Midbrain (tissue), 1 donor: ENCODE data around the gene SAG.
"Not testable (repeated sequence)": the region's sequence is repeated elsewhere in the genome, so short reads cannot be mapped to it uniquely, and the experiment has no call there.

Experiments
- DNase-seq: peaks from one replicate; lab custom pipeline; 2025; lab: John Stamatoyannopoulos, UW

SAG gene

GRCh38 chr2:233331536-233331935, 23.9 kb downstream of the SAG start:
- DNase-seq, result peak; percentile 39

DNA sequence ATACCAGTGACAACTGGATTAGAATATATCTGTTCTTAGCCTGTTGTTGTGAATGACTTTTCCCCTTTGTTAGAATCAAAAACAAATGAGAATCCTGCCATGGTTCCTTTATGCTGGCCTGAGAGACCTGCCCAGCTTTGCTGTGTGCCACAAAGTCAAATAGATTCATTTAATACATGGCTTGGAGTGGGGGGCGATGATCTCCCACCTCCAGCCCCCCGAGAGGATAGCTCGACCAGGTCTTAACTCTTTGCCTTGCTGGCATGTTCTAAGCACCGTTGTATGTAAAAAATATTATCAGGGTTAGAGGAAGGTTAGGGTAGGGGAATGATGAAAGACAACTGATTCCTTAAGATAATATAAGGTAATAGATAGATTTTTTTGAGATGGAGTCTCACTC, 24.5 kb downstream of the SAG start:
- no peak for DNase-seq

DNA sequence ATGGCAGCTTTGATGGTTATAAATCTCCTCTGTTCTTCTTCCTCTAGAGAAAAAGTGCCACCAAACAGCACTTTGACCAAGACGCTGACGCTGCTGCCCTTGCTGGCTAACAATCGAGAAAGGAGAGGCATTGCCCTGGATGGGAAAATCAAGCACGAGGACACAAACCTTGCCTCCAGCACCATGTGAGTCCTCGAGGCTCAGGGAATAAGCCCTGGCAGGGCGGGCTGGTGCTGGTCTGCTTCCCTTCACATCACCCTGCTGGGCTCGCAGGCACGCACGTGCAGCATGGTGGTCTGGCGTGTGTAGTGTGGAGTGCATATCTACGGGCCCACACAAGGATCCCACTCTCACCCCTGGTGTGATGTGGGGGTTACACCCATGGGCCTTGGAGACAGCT, 27.3 kb downstream of the SAG start:
- DNase-seq, result no peak

GRCh38 chr2:233336091-233336490, 28.5 kb downstream of the SAG start:
- not testable (repeated sequence) for DNase-seq

DNA sequence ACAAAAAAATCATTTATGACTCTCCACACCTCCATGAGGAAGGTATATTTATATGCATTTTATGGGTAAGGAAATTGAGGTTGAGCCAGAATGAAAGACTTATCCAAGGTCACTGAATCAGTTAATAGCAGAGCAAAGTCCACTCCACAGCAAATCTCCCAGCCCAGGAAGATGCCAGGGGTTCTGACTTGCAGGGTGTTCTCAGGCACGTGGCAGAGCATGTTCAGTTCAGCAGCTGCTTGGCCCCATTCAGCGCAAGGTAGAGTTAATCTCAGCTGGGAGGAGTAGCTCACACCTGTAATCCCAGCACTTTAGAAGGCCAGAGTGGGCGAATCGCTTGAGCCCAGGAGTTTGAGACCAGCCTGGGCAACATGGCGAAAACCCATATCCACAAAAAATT, 28.9 kb downstream of the SAG start:
- DNase-seq, result no peak

GRCh38 chr2:233338046-233338445, 30.4 kb downstream of the SAG start:
- no peak for DNase-seq

DNA sequence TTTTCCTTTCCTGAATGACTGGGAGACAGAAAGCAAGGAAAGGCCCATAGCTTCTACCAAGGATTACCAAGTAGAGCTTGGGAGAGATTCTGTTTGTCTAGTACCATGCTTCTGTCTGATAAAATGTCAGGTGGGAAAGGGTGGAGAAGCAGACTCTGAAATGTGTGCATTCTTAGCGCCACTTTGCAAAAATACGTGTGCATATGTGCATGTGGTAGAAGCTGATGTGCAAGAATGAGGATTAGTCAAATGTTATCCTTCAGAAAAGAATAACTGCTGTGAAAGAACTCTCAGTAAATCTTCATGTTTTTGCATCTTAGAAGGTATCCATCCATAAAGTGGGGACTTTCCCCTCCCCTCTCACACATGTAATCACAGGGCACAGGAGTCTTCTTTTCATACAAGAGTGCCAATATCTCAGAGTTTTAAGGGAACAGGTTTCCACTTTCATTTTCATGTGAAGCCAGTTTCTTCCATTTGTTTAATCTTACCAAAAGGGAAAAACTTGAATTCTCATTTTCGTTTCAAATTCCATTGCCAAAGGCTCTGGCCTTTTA, 31.3 kb downstream of the SAG start:
- no peak for DNase-seq

DNA sequence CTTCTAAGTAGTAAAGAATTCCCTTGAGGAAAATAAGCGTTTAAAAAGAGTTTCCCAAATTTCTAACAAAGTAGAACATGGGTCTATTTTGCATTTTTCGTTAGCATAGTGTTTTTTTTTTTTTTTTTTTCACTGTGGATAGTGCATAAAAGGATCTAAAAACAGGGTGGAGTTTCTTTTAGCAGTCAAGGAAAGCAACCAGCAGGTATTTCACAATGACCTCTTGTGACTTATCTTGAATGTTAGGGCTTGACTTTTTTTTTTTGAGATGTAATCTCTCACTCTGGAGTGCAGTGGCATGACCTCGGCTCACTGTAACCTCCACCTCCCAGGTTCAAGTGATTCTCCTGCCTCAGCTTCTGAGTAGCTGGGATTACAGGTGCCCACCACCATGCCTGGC, 31.8 kb downstream of the SAG start:
- DNase-seq, result no peak

DNA sequence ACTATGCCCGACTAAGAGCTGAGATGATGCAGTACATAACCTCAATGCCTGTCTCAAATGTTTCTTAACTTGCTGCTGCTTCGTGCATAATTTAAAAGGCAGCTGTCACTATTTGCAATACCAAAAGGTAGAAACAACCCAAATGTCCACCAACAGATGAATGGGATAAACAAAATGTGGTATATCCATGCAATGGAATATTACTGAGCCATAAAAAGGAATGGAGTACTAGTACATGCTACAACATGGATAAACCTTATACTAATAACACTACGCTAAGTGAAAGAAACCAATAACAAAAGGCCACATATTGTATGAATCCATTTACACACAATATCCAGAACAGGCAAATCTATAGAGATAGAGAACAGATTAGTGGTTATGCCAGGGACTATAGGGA, 33.7 kb downstream of the SAG start:
- no peak for DNase-seq

DNA sequence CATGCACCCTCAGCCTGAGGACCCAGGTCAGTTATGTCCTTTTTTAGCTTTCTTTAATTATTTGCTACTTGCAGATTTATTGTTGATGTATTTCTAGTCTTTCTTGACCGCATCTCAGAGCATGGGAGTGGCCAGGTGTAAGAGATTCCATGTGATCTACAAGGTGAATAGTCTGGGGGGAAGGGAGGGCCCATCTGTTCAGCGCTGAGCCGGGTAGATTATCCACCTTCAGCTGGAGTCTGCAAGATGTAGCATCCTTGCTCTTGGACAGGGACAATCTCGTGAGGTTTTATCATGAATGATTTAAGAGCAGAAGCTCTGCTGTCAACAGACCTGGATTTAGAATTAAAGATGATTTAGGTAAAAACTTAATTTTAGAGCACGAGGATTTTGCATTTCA, 34.7 kb downstream of the SAG start:
- no peak for DNase-seq

- DNase-seq, result no peak
Observed at GRCh38 chr2:233343171-233343705, 35.6 kb downstream of the SAG start.

- DNase-seq, result no peak
Observed at GRCh38 chr2:233346376-233346775, 38.8 kb downstream of the SAG start.

DNA sequence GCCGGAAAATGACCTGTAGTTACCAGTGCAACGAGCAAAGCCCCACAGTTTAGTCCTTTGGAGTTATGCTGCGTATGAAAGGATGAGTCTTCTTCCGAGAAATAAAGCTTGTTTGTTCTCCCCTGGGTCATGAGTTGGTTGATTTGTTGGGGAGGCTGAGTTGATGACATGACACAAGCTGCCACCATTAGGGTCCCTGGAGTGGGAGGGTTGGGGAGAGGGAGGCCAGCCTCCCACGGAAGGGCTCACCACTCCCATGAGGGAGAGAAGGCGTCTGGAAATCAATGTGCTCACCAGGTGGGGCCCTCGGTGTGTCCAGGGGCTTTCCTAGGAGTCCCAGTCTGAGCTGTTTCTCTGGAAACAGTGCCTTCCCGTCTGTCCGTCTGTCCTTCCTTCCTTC, 39.3 kb downstream of the SAG start:
- DNase-seq, result peak; percentile 31

GRCh38 chr2:233349005-233349998, 41.7 kb downstream of the SAG start:
- peak; percentile 61 for DNase-seq

DNA sequence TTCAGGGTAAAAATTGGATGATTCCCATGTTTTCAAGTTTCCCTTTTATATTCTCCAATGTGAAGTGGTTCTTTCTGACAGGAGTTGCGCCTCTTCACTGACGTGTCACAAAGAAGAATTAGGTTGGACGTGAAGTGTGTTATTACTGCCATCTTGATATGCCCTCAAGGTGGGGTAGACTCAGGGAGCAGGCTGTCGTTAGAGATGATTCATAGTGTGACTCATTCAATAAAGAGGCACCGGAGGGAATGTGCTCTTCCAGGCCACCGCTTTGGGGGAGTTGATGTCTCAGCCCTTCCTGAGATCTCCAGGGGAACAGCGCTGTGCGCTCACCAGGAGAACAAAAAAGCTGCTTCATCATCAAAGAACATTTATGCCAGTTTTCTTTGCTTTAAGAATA, 43.1 kb downstream of the SAG start:
- no peak for DNase-seq

- DNase-seq, result no peak
Observed at GRCh38 chr2:233351423-233351822, 43.8 kb downstream of the SAG start.

DNA sequence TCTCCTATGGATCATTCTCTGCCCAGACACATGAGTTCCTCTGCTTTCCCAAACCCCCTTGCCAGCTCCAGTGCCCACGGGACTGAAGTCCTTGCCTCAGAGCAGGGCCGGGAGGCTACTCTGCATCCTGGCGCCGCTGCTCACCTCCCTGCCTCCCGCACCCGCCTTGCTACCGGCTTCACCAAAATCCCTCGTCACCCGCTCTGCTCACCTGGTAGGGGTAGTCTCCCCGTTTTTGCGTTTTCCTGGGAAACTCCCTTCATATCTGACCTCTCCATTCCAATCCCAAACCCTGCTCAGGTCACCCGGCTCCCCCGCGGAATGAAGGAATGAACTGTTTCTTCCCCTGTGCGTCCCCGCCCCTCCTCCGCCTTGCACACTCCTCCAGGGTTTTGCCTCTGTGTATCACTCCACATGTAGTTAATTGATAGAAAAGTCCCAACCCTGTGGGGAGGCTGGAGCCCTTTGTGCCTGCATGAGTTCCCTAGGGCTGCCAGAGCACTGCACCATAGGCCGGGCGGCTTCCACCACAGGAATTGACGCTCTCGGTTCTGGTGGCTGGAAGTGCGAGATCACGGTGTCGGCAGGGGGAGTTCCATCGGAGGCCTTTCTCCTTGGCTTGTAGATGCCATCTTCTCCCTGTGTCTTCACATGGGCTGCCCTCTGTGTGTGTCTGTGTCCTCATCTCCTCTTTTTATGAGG, 44.7 kb downstream of the SAG start:
- no peak for DNase-seq

DNA sequence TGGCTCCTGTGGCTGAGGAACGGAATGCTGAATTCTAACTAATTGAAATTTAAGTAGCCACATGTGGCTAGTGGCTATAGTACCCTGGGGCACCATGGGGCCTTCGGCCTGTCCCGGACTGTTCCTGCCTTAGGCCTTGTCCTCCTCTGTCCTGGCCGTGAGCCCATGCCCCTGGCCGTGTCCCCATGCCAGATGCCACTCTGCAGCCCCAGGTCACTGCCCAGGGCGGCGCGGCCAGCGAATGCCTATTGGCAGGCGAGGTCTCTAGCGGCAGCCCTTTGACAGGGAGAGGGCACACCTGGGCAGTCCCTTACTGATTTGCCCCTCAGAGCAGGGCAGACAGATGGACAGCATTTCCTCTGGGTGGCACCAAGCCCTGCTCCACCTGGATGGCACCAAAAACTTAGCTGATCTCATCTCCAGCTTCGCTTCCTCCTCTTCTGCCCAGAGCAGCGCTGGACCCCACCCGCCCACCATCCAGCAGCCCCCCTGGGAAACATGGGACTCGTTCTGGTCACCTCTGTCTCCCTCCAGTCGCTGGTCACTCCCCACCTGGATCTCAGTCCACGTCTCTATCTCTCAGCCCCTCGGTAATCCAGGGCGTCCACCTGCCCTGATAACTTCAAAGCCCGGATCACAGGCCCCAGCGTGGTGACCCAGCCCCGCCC, 45.6 kb downstream of the SAG start:
- no peak for DNase-seq

DNA sequence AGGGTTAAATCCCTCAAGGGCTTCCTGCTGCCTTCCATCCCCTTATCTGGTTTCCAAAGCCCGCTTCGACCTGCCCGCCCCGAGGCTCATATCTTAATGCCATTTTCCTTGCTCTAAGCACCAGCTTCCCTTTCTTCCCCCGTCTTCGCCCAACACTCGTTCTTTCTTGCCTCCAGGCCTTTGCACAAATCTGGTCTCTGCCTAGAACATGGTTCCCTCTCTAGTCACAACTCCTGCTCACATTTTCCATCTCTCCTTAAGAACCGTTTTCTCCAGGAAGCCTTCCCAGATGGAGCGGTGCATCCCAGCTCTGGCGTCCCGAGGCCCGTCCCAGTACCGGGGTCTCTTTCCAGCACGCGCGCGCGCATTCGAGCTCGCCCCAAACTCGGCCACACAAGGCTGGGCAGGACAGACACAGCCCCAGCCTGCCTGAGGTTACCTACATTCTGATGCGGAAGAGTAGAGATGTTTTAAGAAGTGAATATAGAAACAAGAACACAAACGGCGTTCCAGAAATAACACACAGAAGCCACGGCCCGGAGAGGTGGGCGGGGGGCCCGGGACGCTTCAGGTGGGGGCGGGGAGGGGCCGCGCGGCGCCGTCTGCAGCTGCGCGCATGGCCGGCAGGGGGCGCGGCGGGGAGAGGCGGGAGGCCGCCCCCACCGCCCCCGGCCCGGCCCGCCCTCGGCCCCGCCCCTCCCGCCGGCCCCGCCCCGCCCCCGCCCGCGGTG, 46.3 kb downstream of the SAG start, which contains the start of gene DGKD:
DGKD (plus strand) TSS at position 726 of the 731 bp plus-strand sequence. CDS start 25 bp downstream, outside the sequence.
- DNase-seq, result peak; percentile 57

- no peak for DNase-seq
Observed at GRCh38 chr2:233354500-233354924, 46.9 kb downstream of the SAG start.

DNA sequence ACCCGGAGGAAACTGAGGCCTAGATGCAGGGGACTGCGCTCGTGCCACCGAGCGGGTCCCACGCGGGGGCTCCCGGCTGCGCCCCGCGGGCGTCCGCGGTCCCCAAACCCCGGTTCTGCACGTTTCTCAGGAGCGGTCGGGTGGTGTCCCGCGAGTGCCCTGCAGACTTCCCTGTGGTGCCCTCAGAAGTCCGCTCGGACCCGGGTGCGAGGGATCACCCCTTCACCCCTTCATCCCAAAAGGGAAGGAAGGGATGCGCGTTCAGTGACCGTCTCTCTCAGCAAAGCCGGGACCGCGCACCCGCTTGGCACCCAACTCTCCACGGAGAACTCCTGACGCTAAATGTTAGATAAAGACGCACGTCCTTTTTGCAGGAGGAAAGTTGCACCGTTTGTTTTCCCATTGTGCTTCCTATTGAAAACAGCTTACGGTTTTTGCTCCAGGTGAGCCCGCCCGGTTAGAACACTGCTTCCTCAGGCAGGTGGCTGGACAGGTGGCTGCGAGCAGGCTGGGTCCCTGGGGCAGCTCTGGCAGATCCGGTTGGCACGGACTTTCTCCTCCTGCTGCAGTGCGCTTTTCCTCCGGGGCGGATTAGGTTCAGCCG, 47.5 kb downstream of the SAG start:
- no peak for DNase-seq
